ENCODE data around the gene RIMKLA.

RIMKLA gene

DNA sequence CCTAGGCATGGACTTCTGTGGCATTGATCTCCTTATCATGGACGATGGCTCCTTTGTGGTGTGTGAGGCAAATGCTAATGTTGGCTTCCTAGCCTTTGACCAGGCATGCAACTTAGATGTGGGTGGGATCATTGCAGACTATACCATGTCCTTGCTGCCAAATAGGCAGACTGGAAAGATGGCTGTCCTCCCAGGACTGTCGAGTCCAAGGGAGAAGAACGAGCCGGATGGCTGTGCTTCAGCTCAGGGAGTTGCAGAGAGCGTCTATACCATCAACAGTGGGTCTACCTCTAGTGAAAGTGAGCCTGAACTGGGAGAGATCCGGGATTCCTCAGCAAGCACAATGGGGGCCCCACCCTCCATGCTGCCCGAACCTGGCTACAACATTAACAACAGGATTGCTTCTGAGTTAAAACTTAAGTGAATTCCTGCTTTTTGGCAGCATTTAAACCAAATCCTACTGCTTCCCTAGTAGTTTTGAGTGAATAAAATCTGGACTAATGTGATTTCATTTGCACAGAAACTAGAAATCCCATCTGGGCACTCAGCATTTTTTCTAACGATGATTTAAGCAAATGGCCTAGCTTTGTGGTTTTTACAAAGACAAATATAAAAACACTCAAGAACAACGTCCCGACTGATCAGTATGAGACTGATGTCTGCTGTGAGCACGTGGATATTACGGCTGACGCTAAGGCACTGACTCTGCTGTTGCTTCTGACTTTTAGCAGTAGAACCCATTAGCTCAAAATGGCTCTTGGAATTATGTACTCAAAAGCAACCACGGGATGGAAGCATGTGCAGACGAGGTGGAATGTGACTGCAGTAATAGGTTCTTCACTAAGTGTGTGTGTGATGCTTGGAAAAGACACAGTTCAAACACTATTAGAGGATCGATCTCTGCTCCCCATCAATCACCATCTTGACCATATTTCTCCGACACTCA lies 34.2 kb downstream of the RIMKLA start:
- in situ Hi-C loops (cut with HindIII; ENCODE audit: low sequenced_read_pairs), result no loop called here
- no peak for DNase-seq (ENCODE audit: low read depth)
- TF ChIP-seq, protein P1, sequence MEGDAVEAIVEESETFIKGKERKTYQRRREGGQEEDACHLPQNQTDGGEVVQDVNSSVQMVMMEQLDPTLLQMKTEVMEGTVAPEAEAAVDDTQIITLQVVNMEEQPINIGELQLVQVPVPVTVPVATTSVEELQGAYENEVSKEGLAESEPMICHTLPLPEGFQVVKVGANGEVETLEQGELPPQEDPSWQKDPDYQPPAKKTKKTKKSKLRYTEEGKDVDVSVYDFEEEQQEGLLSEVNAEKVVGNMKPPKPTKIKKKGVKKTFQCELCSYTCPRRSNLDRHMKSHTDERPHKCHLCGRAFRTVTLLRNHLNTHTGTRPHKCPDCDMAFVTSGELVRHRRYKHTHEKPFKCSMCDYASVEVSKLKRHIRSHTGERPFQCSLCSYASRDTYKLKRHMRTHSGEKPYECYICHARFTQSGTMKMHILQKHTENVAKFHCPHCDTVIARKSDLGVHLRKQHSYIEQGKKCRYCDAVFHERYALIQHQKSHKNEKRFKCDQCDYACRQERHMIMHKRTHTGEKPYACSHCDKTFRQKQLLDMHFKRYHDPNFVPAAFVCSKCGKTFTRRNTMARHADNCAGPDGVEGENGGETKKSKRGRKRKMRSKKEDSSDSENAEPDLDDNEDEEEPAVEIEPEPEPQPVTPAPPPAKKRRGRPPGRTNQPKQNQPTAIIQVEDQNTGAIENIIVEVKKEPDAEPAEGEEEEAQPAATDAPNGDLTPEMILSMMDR (IDR thresholded peaks at IDR 0.05; ENCODE audit: low read depth, low read length, missing control alignments), result no peak
- no peak overlapping the region for H3K4me3 ChIP-seq (ENCODE audit: low read depth, low read length)

GRCh38 chr1:42417166-42417565 lies 36.6 kb downstream of the RIMKLA start:
- DNase-seq (ENCODE audit: low read depth), result no peak
- no peak overlapping the region for H3K4me3 ChIP-seq (ENCODE audit: low read depth, low read length)
- in situ Hi-C loops (cut with HindIII; ENCODE audit: low sequenced_read_pairs), result no loop called here
- TF ChIP-seq, protein P1 (IDR thresholded peaks at IDR 0.05; ENCODE audit: low read depth, low read length, missing control alignments), result no peak

DNA sequence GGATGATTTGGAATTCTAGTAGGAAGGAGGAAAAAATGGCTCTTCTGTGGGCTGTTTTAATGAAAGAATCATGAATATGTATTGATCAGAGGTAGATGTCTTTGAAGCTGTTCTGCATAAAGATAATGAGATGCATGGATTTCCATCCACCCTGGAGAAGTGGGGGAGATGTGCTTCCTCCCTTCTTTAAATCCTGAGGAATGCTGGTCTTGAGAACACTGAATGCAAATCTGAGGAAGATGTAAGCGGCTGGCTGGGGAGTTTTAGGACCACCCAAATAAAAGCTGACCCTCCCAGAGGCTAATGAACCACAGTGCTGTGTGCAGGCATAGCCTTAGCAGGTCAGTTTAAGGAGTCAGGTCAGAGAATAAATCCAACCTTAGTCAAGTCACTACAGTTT lies 37.9 kb downstream of the RIMKLA start:
- no peak overlapping the region for H3K4me3 ChIP-seq (ENCODE audit: low read depth, low read length)
- TF ChIP-seq, protein P1 (IDR thresholded peaks at IDR 0.05; ENCODE audit: low read depth, low read length, missing control alignments), result no peak
- DNase-seq (ENCODE audit: low read depth), result no peak
- in situ Hi-C loops (cut with HindIII; ENCODE audit: low sequenced_read_pairs), result no loop called here

- no peak overlapping the region for H3K4me3 ChIP-seq (ENCODE audit: low read depth, low read length)
- DNase-seq (ENCODE audit: low read depth), result no peak
- TF ChIP-seq, protein P1 (IDR thresholded peaks at IDR 0.05; ENCODE audit: low read depth, low read length, missing control alignments), result no peak
- in situ Hi-C loops (cut with HindIII; ENCODE audit: low sequenced_read_pairs), result no loop called here
Observed at GRCh38 chr1:42419126-42419821, 38.7 kb downstream of the RIMKLA start.

DNA sequence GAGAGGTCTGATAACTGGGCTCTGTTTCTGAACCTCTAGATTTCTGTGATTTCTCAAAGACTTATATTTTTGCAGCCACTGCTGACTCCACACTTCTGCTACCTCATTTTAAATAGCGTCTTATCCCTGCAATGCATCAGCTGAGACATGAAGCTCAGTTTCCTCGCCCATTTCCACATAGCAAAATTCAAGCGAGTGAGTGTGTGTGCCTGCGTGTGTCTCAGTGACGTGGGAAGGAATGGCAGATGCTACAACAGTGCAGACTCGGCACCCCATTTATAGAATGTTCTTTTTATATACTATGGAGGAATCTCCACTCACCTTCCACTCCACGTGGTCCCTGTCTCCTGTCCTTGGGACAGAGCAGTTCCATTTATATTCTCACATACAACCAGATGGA lies 39.5 kb downstream of the RIMKLA start:
- TF ChIP-seq, protein P1 (IDR thresholded peaks at IDR 0.05; ENCODE audit: low read depth, low read length, missing control alignments), result no peak
- no peak overlapping the region for H3K4me3 ChIP-seq (ENCODE audit: low read depth, low read length)
- DNase-seq (ENCODE audit: low read depth), result no peak
- in situ Hi-C loops (cut with HindIII; ENCODE audit: low sequenced_read_pairs), result no loop called here

GRCh38 chr1:42420911-42421585 lies 40.5 kb downstream of the RIMKLA start:
- DNase-seq (ENCODE audit: low read depth), result peak; percentile 93
- H3K4me3 ChIP-seq (ENCODE audit: low read depth, low read length), result no peak overlapping the region
- in situ Hi-C loops (cut with HindIII; ENCODE audit: low sequenced_read_pairs), result no loop called here
- TF ChIP-seq, protein P1 (IDR thresholded peaks at IDR 0.05; ENCODE audit: low read depth, low read length, missing control alignments), result no peak
